MM.1S (cell line): ENCODE results near the gene FAM20C.

Experiments
- DNase-seq: peaks from one replicate; pipeline ENCODE4 v3.0.0-alpha.2; 2015
- H2AFZ ChIP-seq: fragments of 300-600 bp; sonication (generic); 2 replicates; pipeline ENCODE4 v1.6.0; 2016; ENCODE audit warnings: antibody characterized with exemption, low read length
- H3F3A ChIP-seq: fragments of 300-600 bp; sonication (generic); 2 replicates; pipeline ENCODE4 v1.6.1; 2016; ENCODE audit warnings: mild to moderate bottlenecking, antibody characterized with exemption, low read length, moderate library complexity, mixed read lengths; ENCODE audit not compliant: insufficient read depth
- H3K27ac ChIP-seq: fragments of 300-600 bp; sonication (generic); 2 replicates; pipeline ENCODE4 v1.5.1; 2016; ENCODE audit warnings: mild to moderate bottlenecking, low read length
- H3K27me3 ChIP-seq: fragments of 300-600 bp; sonication (generic); replicated peaks from 2 replicates; pipeline ENCODE4 v1.6.0; 2016; ENCODE audit warnings: low read length; ENCODE audit not compliant: insufficient read depth
- H3K36me3 ChIP-seq: fragments of 300-600 bp; sonication (generic); replicated peaks from 2 replicates; pipeline ENCODE4 v1.6.1; 2016; ENCODE audit warnings: mild to moderate bottlenecking, low read length, mixed read lengths; ENCODE audit not compliant: insufficient read depth
- H3K4me1 ChIP-seq: fragments of 300-600 bp; sonication (generic); 2 replicates; pipeline ENCODE4 v1.6.1; 2016; ENCODE audit warnings: low read length, mixed read lengths
- H3K4me2 ChIP-seq: fragments of 300-600 bp; sonication (generic); 2 replicates; pipeline ENCODE4 v1.6.0; 2016; ENCODE audit warnings: low read depth, low read length
- H3K4me3 ChIP-seq: fragments of 300-600 bp; sonication (generic); 2 replicates; pipeline ENCODE4 v1.5.1; 2016; ENCODE audit warnings: low read length, mixed read lengths
- H3K79me2 ChIP-seq: fragments of 300-600 bp; sonication (generic); 2 replicates; pipeline ENCODE4 v1.6.1; 2016; ENCODE audit warnings: mixed run types, low read length, mixed read lengths
- H3K9ac ChIP-seq: fragments of 300-600 bp; sonication (generic); 2 replicates; pipeline ENCODE4 v1.6.1; 2016; ENCODE audit warnings: low read length, mixed read lengths
- H3K9me2 ChIP-seq: fragments of 300-600 bp; sonication (generic); replicated peaks from 2 replicates; pipeline ENCODE4 v1.6.1; 2016; ENCODE audit warnings: mild to moderate bottlenecking, low read length, mixed read lengths; ENCODE audit not compliant: insufficient read depth
- H3K9me3 ChIP-seq: fragments of 300-600 bp; sonication (generic); replicated peaks from 2 replicates; pipeline ENCODE4 v1.6.1; 2016; ENCODE audit warnings: mild to moderate bottlenecking, low read length, mixed read lengths; ENCODE audit not compliant: insufficient read depth
- H4K20me1 ChIP-seq: fragments of 300-600 bp; sonication (generic); 2 replicates; pipeline ENCODE4 v1.6.1; 2016; ENCODE audit warnings: mild to moderate bottlenecking, low read length, moderate library complexity, mixed read lengths; ENCODE audit not compliant: insufficient read depth
- CTCF ChIP-seq: fragments of 300-600 bp; sonication (generic); IDR thresholded peaks from 2 replicates; pipeline ENCODE4 v1.5.1; 2016; ENCODE audit warnings: antibody characterized with exemption, low read length, mixed read lengths
- EZH2 ChIP-seq: fragments of 300-600 bp; sonication (generic); optimal IDR thresholded peaks from 2 replicates; pipeline ENCODE3; 2017; ENCODE audit warnings: low read depth, mild to moderate bottlenecking, antibody characterized with exemption, low read length, mixed read lengths
- EZH2phosphoT487 ChIP-seq: fragments of 300-600 bp; sonication (generic); IDR thresholded peaks from 2 replicates; pipeline ENCODE4 v1.6.1; 2018; ENCODE audit warnings: antibody characterized with exemption, low read length

FAM20C gene

GRCh38 chr7:188727-189500 is 3.5 kb upstream of the FAM20C start:
- no peak overlapping the region for H3K4me2 ChIP-seq

DNA sequence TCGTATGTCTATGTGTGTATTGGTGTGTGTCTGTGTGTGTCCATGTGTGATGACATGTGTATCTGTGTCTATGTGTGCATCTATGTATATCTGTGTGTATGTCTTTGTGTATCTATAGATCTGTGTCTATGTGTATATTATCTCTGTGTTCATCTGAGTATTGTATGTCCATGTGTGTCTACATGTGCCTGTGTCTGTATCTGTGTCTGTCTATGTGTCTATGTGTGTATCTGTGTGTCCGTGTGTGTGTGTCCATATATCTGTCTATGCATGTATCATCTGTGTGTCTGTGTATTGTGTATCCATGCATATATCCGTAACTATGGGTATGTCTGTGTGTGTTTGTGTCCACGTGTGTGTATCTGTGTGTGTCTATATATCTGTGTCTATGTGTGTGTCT is 2.7 kb upstream of the FAM20C start:
- Histone ChIP-seq H3K9me3 (no peaks in the 10 kb centered on the region), H3K27me3 (no peaks in the 10 kb centered on the region), H3K4me2 (no peak overlapping the region), H4K20me1 (no peaks in the 10 kb centered on the region), H3K4me3 (no peak overlapping the region), H3K79me2 (no peaks in the 10 kb centered on the region), H3K9ac (no peak overlapping the region), H3K36me3 (no peaks in the 10 kb centered on the region), H2AFZ (no peak overlapping the region), H3K4me1 (no peaks in the 10 kb centered on the region), H3K9me2 (no peaks in the 10 kb centered on the region), H3F3A (no peaks in the 10 kb centered on the region), H3K27ac (no peak overlapping the region)
- no peak for DNase-seq
- no peak for TF ChIP-seq CTCF
- no peak for TF ChIP-seq EZH2phosphoT487
- TF ChIP-seq EZH2 = no peak

More at GRCh38 chr7:188727-189500, 3.5 kb upstream of the FAM20C start:
- H3F3A ChIP-seq = no peaks in the 10 kb centered on the region
- no peak overlapping the region for H3K9ac ChIP-seq
- H3K79me2 ChIP-seq = no peaks in the 10 kb centered on the region
- no peaks in the 10 kb centered on the region for H4K20me1 ChIP-seq
- no peak for DNase-seq
- H3K27me3 ChIP-seq = no peaks in the 10 kb centered on the region
- no peaks in the 10 kb centered on the region for H3K36me3 ChIP-seq
- H3K4me3 ChIP-seq = no peak overlapping the region
- H3K4me1 ChIP-seq = no peaks in the 10 kb centered on the region
- H3K9me3 ChIP-seq = no peaks in the 10 kb centered on the region
- H2AFZ ChIP-seq = no peak overlapping the region
- H3K9me2 ChIP-seq = no peaks in the 10 kb centered on the region
- TF ChIP-seq EZH2phosphoT487 = no peak
- TF ChIP-seq EZH2 = no peak
- no peak for TF ChIP-seq CTCF
- H3K27ac ChIP-seq = no peak overlapping the region

GRCh38 chr7:190196-190595 is 2.2 kb upstream of the FAM20C start:
- Histone ChIP-seq H3K9me2 (no peaks in the 10 kb centered on the region), H3K4me2 (no peak overlapping the region), H3K9ac (no peak overlapping the region), H2AFZ (no peak overlapping the region), H3K27ac (no peak overlapping the region), H3K4me1 (no peaks in the 10 kb centered on the region), H3K9me3 (no peaks in the 10 kb centered on the region), H3K27me3 (no peaks in the 10 kb centered on the region), H4K20me1 (no peaks in the 10 kb centered on the region), H3K4me3 (no peak overlapping the region), H3F3A (no peaks in the 10 kb centered on the region), H3K36me3 (no peaks in the 10 kb centered on the region), H3K79me2 (no peaks in the 10 kb centered on the region)
- TF ChIP-seq EZH2phosphoT487 (no peak), CTCF (no peak), EZH2 (no peak)
- DNase-seq = no peak
